Trophoblast cell (in vitro differentiated cells and primary cell): ENCODE data around the gene PDGFRA.
"Not testable (repeated sequence)": the region's sequence is repeated elsewhere in the genome, so short reads cannot be mapped to it uniquely, and the experiment has no call there.

Source experiments
- DNase-seq, 2 donors: peaks; one replicate each; pipeline ENCODE4 v3.0.0-alpha.2; 2016
- H2AFZ ChIP-seq: 2 replicates; pipeline ENCODE4 v1.6.1; 2013; ENCODE audit warnings: low read length, moderate library complexity, mild to moderate bottlenecking; ENCODE audit not compliant: insufficient read depth, poor library complexity
- H2AK5ac ChIP-seq: 2 replicates; pipeline ENCODE4 v1.6.1; 2013; ENCODE audit warnings: mild to moderate bottlenecking, low read length
- H2BK120ac ChIP-seq: 2 replicates; pipeline ENCODE4 v1.6.1; 2013; ENCODE audit warnings: low read length, mild to moderate bottlenecking, moderate library complexity; ENCODE audit not compliant: insufficient read depth, poor library complexity
- H2BK12ac ChIP-seq: 2 replicates; pipeline ENCODE4 v1.6.1; 2013; ENCODE audit warnings: mild to moderate bottlenecking, low read length, moderate library complexity
- H2BK5ac ChIP-seq: 2 replicates; pipeline ENCODE4 v1.6.1; 2013; ENCODE audit warnings: low read length, low read depth, moderate library complexity, mild to moderate bottlenecking; ENCODE audit not compliant: poor library complexity
- H3K14ac ChIP-seq: 2 replicates; pipeline ENCODE4 v1.6.1; 2013; ENCODE audit warnings: mild to moderate bottlenecking, low read length
- H3K18ac ChIP-seq: 2 replicates; pipeline ENCODE4 v1.6.1; 2013; ENCODE audit warnings: mild to moderate bottlenecking, low read length
- H3K23ac ChIP-seq: 2 replicates; pipeline ENCODE4 v1.6.1; 2013; ENCODE audit warnings: low read length
- H3K27ac ChIP-seq: 2 replicates; pipeline ENCODE4 v1.5.1; 2013; ENCODE audit warnings: low read depth, mild to moderate bottlenecking, inconsistent platforms, low read length, moderate library complexity
- H3K27me3 ChIP-seq: 2 replicates; pipeline ENCODE4 v1.6.1; 2013; ENCODE audit warnings: inconsistent platforms, mild to moderate bottlenecking, low read length, moderate library complexity; ENCODE audit not compliant: insufficient read depth
- H3K36me3 ChIP-seq, 2 experiments: 1 replicate in 1 of 2; 2 replicates in 1 of 2; pipeline ENCODE4 v1.6.1; 2013; ENCODE audit warnings: low read length in 2 of 2, mild to moderate bottlenecking in 2 of 2, moderate library complexity in 1 of 2; ENCODE audit not compliant: insufficient read depth in 2 of 2, control insufficient read depth in 1 of 2
- H3K4ac ChIP-seq: 2 replicates; pipeline ENCODE4 v1.6.1; 2013; ENCODE audit warnings: low read depth, mild to moderate bottlenecking, low read length, moderate library complexity
- H3K4me1 ChIP-seq, 2 experiments: 1 replicate in 1 of 2; 2 replicates in 1 of 2; pipeline ENCODE4 v1.6.1; 2013; ENCODE audit warnings: low read length in 2 of 2, mild to moderate bottlenecking in 2 of 2, moderate library complexity in 1 of 2; ENCODE audit not compliant: insufficient read depth in 2 of 2, control insufficient read depth in 1 of 2
- H3K4me2 ChIP-seq: 2 replicates; pipeline ENCODE4 v1.6.1; 2013; ENCODE audit warnings: inconsistent platforms, mild to moderate bottlenecking, low read length, moderate library complexity
- H3K4me3 ChIP-seq: 2 replicates; pipeline ENCODE4 v1.5.1; 2013; ENCODE audit warnings: mild to moderate bottlenecking, low read depth, low read length, inconsistent platforms
- H3K79me1 ChIP-seq: one replicate; pipeline ENCODE4 v1.6.1; 2013; ENCODE audit warnings: low read length
- H3K79me2 ChIP-seq: 2 replicates; pipeline ENCODE4 v1.6.1; 2013; ENCODE audit warnings: low read length, mild to moderate bottlenecking; ENCODE audit not compliant: control insufficient read depth, insufficient read depth, poor library complexity
- H3K9ac ChIP-seq: 2 replicates; pipeline ENCODE4 v1.6.1; 2013; ENCODE audit warnings: mild to moderate bottlenecking, low read length
- H3K9me3 ChIP-seq: 2 replicates; pipeline ENCODE4 v1.6.1; 2013; ENCODE audit warnings: low read depth, mild to moderate bottlenecking, control low read depth, inconsistent platforms, low read length; ENCODE audit not compliant: insufficient read depth
- H4K12ac ChIP-seq: 2 replicates; pipeline ENCODE4 v1.6.1; 2013; ENCODE audit warnings: low read depth, mild to moderate bottlenecking, low read length, moderate library complexity
- H4K8ac ChIP-seq: 2 replicates; pipeline ENCODE4 v1.6.1; 2013; ENCODE audit warnings: low read depth, mild to moderate bottlenecking, low read length, moderate library complexity
- H4K91ac ChIP-seq: one replicate; pipeline ENCODE4 v1.6.1; 2013; ENCODE audit warnings: low read depth, mild to moderate bottlenecking, low read length, moderate library complexity
- WGBS: extraction: QIAGEN DNeasy Blood & Tissue Kit; methylation state at CpG from one replicate; pipeline ENCODE4 v1.1.7; 2013; ENCODE audit warnings: missing lambda C conversion rate; ENCODE audit not compliant: insufficient read length, insufficient coverage; ENCODE audit errors: extremely low coverage; 5-methylcytosine and 5-hydroxymethylcytosine counted together

PDGFRA gene

GRCh38 chr4:54233697-54234496, 4.8 kb downstream of the PDGFRA start:
- H3K79me2 ChIP-seq: peaks cover 5% of the 10 kb centered on the region
- no peak overlapping the region for H2AK5ac ChIP-seq
- peak overlapping the region; percentile 15 for H2BK12ac ChIP-seq
- no CpG with 5 or more reads among the region's 67 CpGs for whole genome bisulfite sequencing
- peak overlapping the region; percentile 16 for H4K12ac ChIP-seq
- H2AFZ ChIP-seq: peak overlapping the region; percentile 86
- peak overlapping the region; percentile 51 for H4K8ac ChIP-seq
- peak overlapping the region; percentile 6 for H3K14ac ChIP-seq
- peak overlapping the region; percentile 36 for H2BK5ac ChIP-seq
- peak overlapping the region; percentile 72 for H3K4ac ChIP-seq
- no peak overlapping the region for H3K9ac ChIP-seq
- H3K18ac ChIP-seq: peak overlapping the region; percentile 25
- H3K27me3 ChIP-seq: peaks cover 14% of the 10 kb centered on the region
- H2BK120ac ChIP-seq: peak overlapping the region; percentile 19
- H3K23ac ChIP-seq: no peak overlapping the region
- no peaks in the 10 kb centered on the region for H3K36me3 ChIP-seq
- H3K4me2 ChIP-seq: peak overlapping the region; percentile 80
- H3K79me1 ChIP-seq: peaks cover 20% of the 10 kb centered on the region
- peak; percentile 73 to 95 for DNase-seq
- peaks cover 2% of the 10 kb centered on the region for H3K9me3 ChIP-seq
- peak overlapping the region; percentile 52 for H4K91ac ChIP-seq
- peak overlapping the region; percentile 74 for H3K27ac ChIP-seq
- H3K4me1 ChIP-seq: peaks cover 0 to 27% of the 10 kb centered on the region in 2 experiments
- peak overlapping the region; percentile 79 for H3K4me3 ChIP-seq

- H3K9me3 ChIP-seq: peaks cover 4% of the 10 kb centered on the region
- H3K79me2 ChIP-seq: peaks cover 5% of the 10 kb centered on the region
- no peak for DNase-seq
- no CpG with 5 or more reads among the region's 10 CpGs for WGBS
- no peak overlapping the region for H3K18ac ChIP-seq
- H4K12ac ChIP-seq: no peak overlapping the region
- no peak overlapping the region for H2BK120ac ChIP-seq
- H3K23ac ChIP-seq: no peak overlapping the region
- peaks cover 20% of the 10 kb centered on the region for H3K79me1 ChIP-seq
- H3K36me3 ChIP-seq: no peaks in the 10 kb centered on the region
- no peak overlapping the region for H2BK5ac ChIP-seq
- no peak overlapping the region for H3K4ac ChIP-seq
- no peak overlapping the region for H2AK5ac ChIP-seq
- H3K27ac ChIP-seq: no peak overlapping the region
- no peak overlapping the region for H3K4me3 ChIP-seq
- no peak overlapping the region for H3K14ac ChIP-seq
- H4K91ac ChIP-seq: no peak overlapping the region
- H3K9ac ChIP-seq: peak overlapping the region; percentile 21
- no peak overlapping the region for H2BK12ac ChIP-seq
- H3K27me3 ChIP-seq: peaks cover 14% of the 10 kb centered on the region
- H3K4me1 ChIP-seq: peaks cover 0 to 27% of the 10 kb centered on the region in 2 experiments
- H4K8ac ChIP-seq: no peak overlapping the region
- peak overlapping the region; percentile 45 for H3K4me2 ChIP-seq
- no peak overlapping the region for H2AFZ ChIP-seq
These were observed 5.6 kb downstream of the PDGFRA start for GRCh38 chr4:54234497-54235205.

DNA sequence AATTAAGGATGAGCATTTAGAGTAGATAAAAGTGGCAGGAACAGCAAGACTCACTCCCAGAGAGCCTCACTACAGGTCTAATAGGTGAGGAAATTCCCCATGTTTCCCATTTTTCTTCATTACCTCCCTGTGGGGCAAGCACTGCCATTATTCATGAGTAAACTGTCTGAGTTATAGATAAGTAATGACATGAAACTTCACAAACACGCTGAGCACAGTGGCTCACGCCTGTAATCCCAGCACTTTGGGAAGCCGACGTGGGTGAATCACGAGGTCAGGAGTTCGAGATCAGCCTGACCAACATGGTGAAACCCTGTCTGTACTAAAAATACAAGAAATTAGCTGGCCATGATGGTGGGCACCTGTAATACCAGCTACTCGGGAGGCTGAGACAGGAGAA, 7.2 kb downstream of the PDGFRA start:
- DNase-seq: peak; percentile 57 to 74
- not testable (repeated sequence) for H3K9me3 ChIP-seq, H4K91ac ChIP-seq, H3K18ac ChIP-seq, H3K4ac ChIP-seq, H3K14ac ChIP-seq, H3K9ac ChIP-seq, H2AFZ ChIP-seq, H3K36me3 ChIP-seq, H4K8ac ChIP-seq, H3K23ac ChIP-seq, H3K27me3 ChIP-seq, H3K4me3 ChIP-seq, H3K79me2 ChIP-seq, H3K4me2 ChIP-seq, H2BK5ac ChIP-seq, H2BK120ac ChIP-seq, H2AK5ac ChIP-seq, H2BK12ac ChIP-seq, H3K27ac ChIP-seq, H4K12ac ChIP-seq
- H3K4me1 ChIP-seq: peaks cover 0 to 19% of the 10 kb centered on the region in 2 experiments
- WGBS: no CpG with 5 or more reads among the region's 7 CpGs
- H3K79me1 ChIP-seq: peaks cover 11% of the 10 kb centered on the region

- Histone ChIP-seq H2BK120ac (no peak overlapping the region), H3K79me1 (peaks cover 9% of the 10 kb centered on the region), H3K27me3 (no peaks in the 10 kb centered on the region), H3K9me3 (peaks cover 2% of the 10 kb centered on the region), H4K91ac (no peak overlapping the region), H3K14ac (no peak overlapping the region), H3K9ac (no peak overlapping the region), H3K18ac (no peak overlapping the region), H4K8ac (no peak overlapping the region), H3K36me3 (peaks cover 0 to 2% of the 10 kb centered on the region in 2 experiments), H4K12ac (no peak overlapping the region), H3K4ac (no peak overlapping the region), H2AFZ (no peak overlapping the region), H3K4me2 (no peak overlapping the region), H3K23ac (no peak overlapping the region), H3K4me1 (peaks cover 0 to 11% of the 10 kb centered on the region in 2 experiments), H2AK5ac (no peak overlapping the region), H2BK5ac (no peak overlapping the region), H3K4me3 (no peak overlapping the region), H3K79me2 (peaks cover 2% of the 10 kb centered on the region), H3K27ac (no peak overlapping the region), H2BK12ac (no peak overlapping the region)
- no CpG with 5 or more reads among the region's 2 CpGs for WGBS
- no peak for DNase-seq
These were observed 8.7 kb downstream of the PDGFRA start for GRCh38 chr4:54237770-54238169.
